T-helper 17 cell (primary cell): ENCODE data around the gene LRRN1. TPM values are rescaled to one million over a fixed set of nuclear protein-coding genes. Genes with fewer than 3 reads are reported as not detected.

ENCODE experiments used
- ATAC-seq: fragments of 150-1000 bp; cut with Tn5 transposase; 2 replicates; pipeline ENCODE4 v1.10.0; 2021; ENCODE audit warnings: mild to moderate bottlenecking, moderate library complexity
- DNase-seq, 3 donors: peaks; one replicate each; pipeline versions ENCODE4 v3.0.0 to v3.0.0-alpha.2; 2020 to 2021
- H3K9me3 ChIP-seq: one replicate; pipeline ENCODE4 v1.7.0; 2013; ENCODE audit warnings: low read length, mild to moderate bottlenecking; ENCODE audit not compliant: control insufficient read depth, poor library complexity, severe bottlenecking
- H3K27ac Mint-ChIP-seq: one replicate; pipeline ENCODE4 v1.8.0; 2022; ENCODE audit warnings: mild to moderate bottlenecking, moderate library complexity, mixed read lengths
- H3K27me3 Mint-ChIP-seq: one replicate; pipeline ENCODE4 v1.8.0; 2022; ENCODE audit warnings: mixed read lengths
- H3K36me3 Mint-ChIP-seq: one replicate; pipeline ENCODE4 v1.8.0; 2022; ENCODE audit warnings: low read depth, mixed read lengths
- H3K4me1 Mint-ChIP-seq: one replicate; pipeline ENCODE4 v1.8.0; 2022; ENCODE audit warnings: mild to moderate bottlenecking, mixed read lengths
- H3K4me3 Mint-ChIP-seq: one replicate; pipeline ENCODE4 v1.8.0; 2022; ENCODE audit warnings: mild to moderate bottlenecking, moderate library complexity, mixed read lengths
- total RNA-seq, 4 donors: library from RNA in 2 of 4; stranded (reverse) in 2 of 4; gene quantifications; one replicate each; pipeline ENCODE4 v1.2.3 and lab custom pipeline; 2022 to 2026

The LRRN1 gene
- total RNA-seq, 2 donors from 2014 or later: not detected

DNA sequence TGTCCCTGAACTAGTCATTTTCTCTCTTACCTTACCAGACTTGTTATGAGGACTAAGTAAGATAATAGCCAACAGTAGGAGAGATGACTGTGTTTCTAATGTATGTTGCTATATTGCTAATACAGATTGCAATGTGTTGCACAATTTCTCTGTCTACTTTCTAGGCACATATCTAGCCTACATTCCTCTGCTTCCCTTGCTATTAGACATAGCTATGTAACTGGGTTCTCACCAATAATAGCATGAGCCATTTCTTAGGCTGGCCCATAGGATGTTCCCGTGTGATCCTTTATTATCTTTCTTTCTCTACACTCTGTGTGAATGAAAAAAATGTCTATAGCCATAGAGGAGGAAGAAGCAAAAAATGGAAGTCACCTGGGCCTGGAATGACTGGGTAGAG lies 6.8 kb upstream of the LRRN1 start:
- no peak overlapping the region for H3K4me3 Mint-ChIP-seq
- ATAC-seq (no peak), DNase-seq (no peak)
- H3K27me3 Mint-ChIP-seq: peaks cover 4% of the 10 kb centered on the region
- H3K27ac Mint-ChIP-seq: no peak overlapping the region
- H3K9me3 ChIP-seq: no peaks in the 10 kb centered on the region
- no peaks in the 10 kb centered on the region for H3K4me1 Mint-ChIP-seq
- peaks cover 3% of the 10 kb centered on the region for H3K36me3 Mint-ChIP-seq

DNA sequence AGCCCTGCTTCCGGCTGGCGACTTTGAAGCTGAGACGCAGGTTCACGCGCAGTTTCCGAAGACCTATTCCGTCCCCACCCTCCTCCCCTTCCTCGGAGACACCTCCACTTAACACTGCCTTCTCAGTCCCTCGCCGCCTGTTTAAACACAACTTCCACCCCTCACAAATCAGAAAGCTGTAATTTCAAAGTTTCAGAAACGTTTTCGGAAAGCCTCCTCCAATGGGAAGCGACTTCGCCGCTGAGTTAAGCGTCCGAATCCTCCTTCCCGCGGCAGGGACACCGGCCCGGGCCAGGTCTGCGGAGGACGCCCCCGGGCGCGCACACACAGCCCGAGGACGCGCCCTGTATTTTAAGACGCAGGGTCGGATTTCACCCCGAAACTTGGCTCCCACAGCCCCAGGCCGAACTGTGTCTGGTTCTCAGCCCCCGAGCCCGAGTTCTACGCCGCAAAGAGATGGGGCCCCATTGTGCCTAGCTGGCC lies 559 bp upstream of the LRRN1 start:
- no peak overlapping the region for H3K27ac Mint-ChIP-seq
- no peak for ATAC-seq
- H3K4me3 Mint-ChIP-seq: peak overlapping the region; percentile 80

DNA sequence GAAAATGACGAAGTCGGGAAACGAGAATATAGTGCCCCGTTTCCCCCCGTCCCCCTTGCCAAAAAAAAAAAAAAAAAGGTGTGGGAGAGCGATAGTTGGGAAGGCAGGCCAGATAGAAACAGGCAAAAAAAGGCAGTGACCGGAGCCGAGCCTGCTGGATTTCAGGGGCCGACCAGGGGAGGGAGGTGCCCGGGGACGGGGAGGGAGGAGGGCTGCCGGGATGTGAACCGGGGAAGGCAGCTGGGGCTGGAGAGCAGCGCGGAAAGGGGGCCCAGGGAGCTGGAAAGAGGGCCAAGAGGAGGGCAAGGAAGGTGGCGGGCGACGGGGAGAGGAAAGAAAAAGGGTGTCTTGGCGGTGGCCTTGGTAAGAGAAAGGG lies 837 bp downstream of the LRRN1 start:
- ATAC-seq (no peak), DNase-seq (no peak)
- Mint-ChIP-seq H3K36me3 (peaks cover 5% of the 10 kb centered on the region), H3K27ac (no peak overlapping the region), H3K4me3 (peak overlapping the region; percentile 78), H3K27me3 (peaks cover 56% of the 10 kb centered on the region), H3K4me1 (peaks cover 7% of the 10 kb centered on the region)
- H3K9me3 ChIP-seq: no peaks in the 10 kb centered on the region

More for the DNA sequence above, 559 bp upstream of the LRRN1 start:
- DNase-seq: no peak
- Mint-ChIP-seq H3K4me1 (peaks cover 7% of the 10 kb centered on the region), H3K27me3 (peaks cover 48% of the 10 kb centered on the region), H3K36me3 (peaks cover 5% of the 10 kb centered on the region)
- no peaks in the 10 kb centered on the region for H3K9me3 ChIP-seq

DNA sequence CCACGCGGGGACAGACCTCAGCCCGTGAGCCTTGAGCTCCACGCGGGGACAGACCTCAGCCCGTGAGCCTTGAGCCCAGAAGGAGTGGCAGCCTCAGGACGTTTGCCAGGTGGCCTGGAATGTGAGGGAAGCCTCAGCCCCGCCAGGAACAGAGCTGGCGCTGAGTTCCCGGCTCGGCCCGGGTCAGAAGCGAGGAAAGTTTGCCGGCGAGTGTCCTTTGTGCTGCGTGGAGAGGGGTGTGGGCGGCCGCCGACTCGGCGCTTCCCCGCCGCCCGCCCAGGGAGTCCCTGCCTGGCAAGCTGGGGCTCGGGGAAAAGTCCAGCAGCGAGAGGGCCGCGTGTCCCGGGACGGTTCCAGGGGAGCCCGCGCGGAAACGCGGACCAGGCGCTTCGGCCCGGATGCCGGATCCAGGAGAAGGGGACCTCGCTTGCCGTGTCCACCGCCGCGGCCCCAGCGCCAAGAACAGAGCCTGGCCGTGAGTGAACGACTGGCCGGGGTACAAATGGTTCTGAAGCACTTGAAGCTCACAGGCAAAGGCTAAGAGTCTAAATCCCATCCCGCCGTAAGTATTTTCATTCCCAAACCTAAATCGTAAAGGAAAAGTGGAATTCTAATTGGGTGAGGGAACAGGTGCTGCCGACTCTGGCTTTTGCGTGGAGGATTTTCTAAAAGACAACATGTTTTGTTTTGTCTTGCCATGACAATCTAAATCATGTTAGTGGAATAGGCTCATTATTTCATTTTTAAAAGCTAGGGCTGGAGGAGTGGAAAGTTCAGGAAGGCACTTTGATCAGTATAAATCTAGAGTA lies 1.7 kb downstream of the LRRN1 start:
- peaks cover 5% of the 10 kb centered on the region for H3K36me3 Mint-ChIP-seq
- H3K9me3 ChIP-seq: no peaks in the 10 kb centered on the region
- no peak for DNase-seq
- peak overlapping the region; percentile 78 for H3K4me3 Mint-ChIP-seq
- H3K27me3 Mint-ChIP-seq: peaks cover 61% of the 10 kb centered on the region
- H3K4me1 Mint-ChIP-seq: peaks cover 7% of the 10 kb centered on the region
- ATAC-seq: no peak
- no peak overlapping the region for H3K27ac Mint-ChIP-seq

DNA sequence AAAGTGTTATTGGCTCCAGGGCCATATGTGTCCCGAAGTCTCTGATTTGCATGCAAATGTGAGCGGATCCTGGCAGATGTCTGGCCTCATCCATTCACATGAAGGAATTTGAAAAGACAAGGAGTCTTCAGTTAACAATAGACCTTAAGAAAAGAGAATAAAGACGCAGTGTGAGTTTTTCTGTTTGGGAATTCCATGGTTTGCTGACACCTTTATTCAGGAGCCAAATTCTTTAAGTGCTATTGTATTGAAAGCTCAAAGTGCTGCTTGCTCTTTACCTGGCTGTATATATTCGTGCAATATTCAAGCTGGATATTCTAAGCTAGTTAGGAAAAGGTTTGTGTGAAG lies 2.2 kb downstream of the LRRN1 start:
- H3K4me1 Mint-ChIP-seq: peaks cover 7% of the 10 kb centered on the region
- H3K36me3 Mint-ChIP-seq: peaks cover 5% of the 10 kb centered on the region
- H3K4me3 Mint-ChIP-seq: peak overlapping the region; percentile 41
- DNase-seq: no peak
- H3K27ac Mint-ChIP-seq: no peak overlapping the region
- no peak for ATAC-seq
- H3K9me3 ChIP-seq: no peaks in the 10 kb centered on the region
- H3K27me3 Mint-ChIP-seq: peaks cover 66% of the 10 kb centered on the region

DNA sequence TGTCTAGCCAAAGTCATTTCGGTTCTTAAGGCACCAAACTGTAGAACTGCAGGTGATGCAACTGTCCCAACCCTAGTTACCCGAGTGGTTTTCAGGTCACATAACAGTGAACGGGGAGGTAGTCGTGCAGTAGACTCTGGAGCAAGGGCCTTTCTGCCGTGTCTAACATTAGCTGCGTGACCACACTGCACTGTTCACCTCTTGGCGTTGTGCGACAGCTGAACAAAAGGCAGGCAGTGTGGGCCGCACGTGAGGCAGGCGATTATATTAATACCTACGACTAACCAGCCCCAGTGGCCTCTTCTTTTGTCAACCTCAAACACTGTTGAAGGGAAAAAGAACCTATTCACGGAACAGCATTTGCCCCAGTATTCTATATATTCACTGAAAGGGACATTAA lies 2.8 kb downstream of the LRRN1 start:
- ATAC-seq: no peak
- H3K27ac Mint-ChIP-seq: no peak overlapping the region
- H3K27me3 Mint-ChIP-seq: peaks cover 65% of the 10 kb centered on the region
- H3K36me3 Mint-ChIP-seq: peaks cover 4% of the 10 kb centered on the region
- H3K9me3 ChIP-seq: no peaks in the 10 kb centered on the region
- H3K4me3 Mint-ChIP-seq: no peak overlapping the region
- DNase-seq: no peak
- H3K4me1 Mint-ChIP-seq: peaks cover 7% of the 10 kb centered on the region

DNA sequence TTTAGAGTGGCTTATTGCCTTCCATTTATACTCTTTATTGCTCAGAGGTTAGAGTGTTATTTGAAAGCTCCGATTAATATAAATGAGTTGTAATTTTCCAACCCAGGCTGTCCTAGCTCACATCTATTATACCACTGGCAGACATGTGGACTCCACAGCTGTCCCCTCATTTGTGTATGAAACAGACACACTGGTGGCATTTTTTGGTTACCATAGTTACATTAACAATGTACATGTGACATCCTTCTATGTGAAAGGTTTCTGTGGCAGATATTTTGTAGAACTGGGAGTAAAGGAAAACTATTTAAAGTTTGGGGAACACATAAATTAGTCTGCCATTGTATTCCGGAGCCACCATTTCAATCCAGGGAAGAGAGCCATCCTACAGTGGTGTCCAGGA lies 5.3 kb downstream of the LRRN1 start:
- ATAC-seq: no peak
- H3K27me3 Mint-ChIP-seq: peaks cover 46% of the 10 kb centered on the region

DNA sequence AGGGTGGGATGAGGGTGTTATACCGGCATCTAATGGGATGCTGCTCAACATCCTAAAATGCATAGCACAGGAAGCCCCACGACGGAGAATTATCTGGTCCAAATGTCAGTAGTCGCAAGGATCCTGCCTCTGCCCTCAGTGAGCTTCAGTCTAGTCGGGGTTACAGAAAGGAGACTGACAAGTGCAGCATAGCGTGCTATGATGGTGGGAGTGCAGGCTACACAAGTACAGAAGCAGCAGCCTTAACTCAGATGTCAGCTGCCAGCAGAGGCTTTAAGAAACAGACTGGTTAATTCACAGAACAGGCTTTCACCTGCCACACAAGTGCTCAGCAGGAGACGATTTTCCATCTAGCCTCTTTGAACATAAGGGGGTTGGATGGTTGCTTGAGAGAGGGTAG lies 6.9 kb downstream of the LRRN1 start:
- DNase-seq (no peak), ATAC-seq (no peak)
- no peaks in the 10 kb centered on the region for H3K36me3 Mint-ChIP-seq
- H3K27ac Mint-ChIP-seq: no peak overlapping the region
- H3K4me1 Mint-ChIP-seq: no peaks in the 10 kb centered on the region
- no peak overlapping the region for H3K4me3 Mint-ChIP-seq
- H3K27me3 Mint-ChIP-seq: peaks cover 37% of the 10 kb centered on the region
- H3K9me3 ChIP-seq: no peaks in the 10 kb centered on the region

More for the DNA sequence above, 5.3 kb downstream of the LRRN1 start:
- Mint-ChIP-seq H3K27ac (no peak overlapping the region), H3K4me1 (peaks cover 4% of the 10 kb centered on the region), H3K4me3 (no peak overlapping the region), H3K36me3 (no peaks in the 10 kb centered on the region)
- no peak for DNase-seq
- H3K9me3 ChIP-seq: no peaks in the 10 kb centered on the region

DNA sequence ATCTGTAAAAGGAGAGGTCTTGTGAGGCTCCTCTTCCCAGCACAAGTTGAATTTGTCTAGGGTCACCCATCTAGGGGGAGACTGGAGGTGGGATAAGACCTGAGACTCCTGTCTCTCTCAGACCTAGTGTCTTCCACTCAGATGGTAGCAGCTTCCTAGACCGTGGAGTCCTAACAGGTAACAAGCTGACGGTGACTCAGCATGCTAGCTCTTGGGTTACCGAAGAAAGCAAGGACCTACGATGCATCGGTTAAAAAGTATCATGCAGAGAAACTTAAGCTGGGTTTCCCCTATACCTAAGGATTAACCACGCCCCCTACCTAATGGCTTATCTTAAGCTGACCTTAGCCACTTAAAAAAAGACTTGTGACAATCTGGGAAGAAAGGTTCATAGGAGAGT lies 7.6 kb downstream of the LRRN1 start:
- no peak overlapping the region for H3K27ac Mint-ChIP-seq
- DNase-seq: no peak
- H3K36me3 Mint-ChIP-seq: no peaks in the 10 kb centered on the region
- no peak overlapping the region for H3K4me3 Mint-ChIP-seq
- H3K4me1 Mint-ChIP-seq: no peaks in the 10 kb centered on the region
- peaks cover 30% of the 10 kb centered on the region for H3K27me3 Mint-ChIP-seq
- no peaks in the 10 kb centered on the region for H3K9me3 ChIP-seq
- ATAC-seq: no peak

DNA sequence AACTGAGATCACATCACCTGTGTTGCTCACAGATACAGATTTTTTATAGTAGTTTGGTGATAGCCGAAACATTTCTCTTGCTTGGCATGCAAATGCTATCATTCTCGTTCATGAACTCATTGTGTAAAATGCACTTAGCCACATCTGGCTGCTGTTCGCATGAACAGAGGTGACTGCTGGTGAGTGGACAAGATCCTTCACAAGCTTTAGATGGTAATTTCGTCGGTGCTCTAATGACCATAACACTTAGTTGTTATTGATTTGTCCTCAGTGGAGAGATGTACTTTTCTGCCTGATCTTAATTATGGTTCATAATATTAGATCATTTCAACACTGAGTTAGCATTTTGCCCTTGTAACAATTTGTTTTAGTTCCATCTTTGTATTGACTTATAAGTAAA lies 13.8 kb downstream of the LRRN1 start:
- H3K9me3 ChIP-seq: no peaks in the 10 kb centered on the region
- Mint-ChIP-seq H3K27me3 (no peaks in the 10 kb centered on the region), H3K4me3 (no peak overlapping the region), H3K36me3 (no peaks in the 10 kb centered on the region), H3K4me1 (no peaks in the 10 kb centered on the region), H3K27ac (no peak overlapping the region)
- DNase-seq (no peak), ATAC-seq (no peak)

DNA sequence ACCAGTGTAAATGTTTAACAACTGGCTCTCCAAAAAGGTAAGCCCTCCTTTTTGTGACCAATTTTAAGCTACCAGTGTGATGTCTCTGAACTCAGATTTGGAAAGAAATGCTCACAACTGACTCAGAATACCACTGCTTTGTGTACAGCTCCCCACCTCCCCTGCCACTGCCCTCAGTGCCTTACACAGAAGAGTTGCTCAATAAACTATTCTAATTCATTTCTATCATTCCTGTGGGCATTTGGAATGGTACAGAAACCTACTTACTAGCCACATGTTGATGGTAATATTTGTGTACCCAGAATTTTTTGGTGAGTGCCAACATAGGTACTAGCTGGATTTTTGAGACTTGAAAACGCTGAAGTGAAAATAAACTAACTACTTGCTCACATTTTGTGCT lies 16.0 kb downstream of the LRRN1 start:
- Mint-ChIP-seq H3K27ac (no peak overlapping the region), H3K36me3 (no peaks in the 10 kb centered on the region), H3K4me3 (no peak overlapping the region), H3K4me1 (no peaks in the 10 kb centered on the region), H3K27me3 (no peaks in the 10 kb centered on the region)
- no peaks in the 10 kb centered on the region for H3K9me3 ChIP-seq
- ATAC-seq (no peak), DNase-seq (no peak)

DNA sequence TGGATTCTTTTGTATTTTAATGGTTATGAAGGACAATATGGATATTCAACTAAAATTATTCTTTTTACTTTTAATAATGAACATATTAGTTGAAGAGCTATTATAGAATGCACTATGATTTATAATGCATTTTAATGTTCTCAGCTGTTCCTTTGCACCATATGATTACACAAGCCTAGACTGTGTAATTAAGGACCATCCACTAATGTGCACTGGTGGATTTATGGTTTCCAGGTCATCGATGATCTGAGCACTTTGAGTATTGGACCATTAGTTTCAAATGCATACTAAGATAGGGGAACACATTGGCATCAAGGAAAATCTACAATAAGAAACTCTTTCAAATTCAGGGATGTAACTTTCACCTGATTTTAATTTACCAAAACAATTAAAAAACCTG lies 16.8 kb downstream of the LRRN1 start:
- no peak for DNase-seq
- no peak overlapping the region for H3K27ac Mint-ChIP-seq
- H3K4me1 Mint-ChIP-seq: no peaks in the 10 kb centered on the region
- H3K9me3 ChIP-seq: no peaks in the 10 kb centered on the region
- no peak overlapping the region for H3K4me3 Mint-ChIP-seq
- H3K27me3 Mint-ChIP-seq: no peaks in the 10 kb centered on the region
- H3K36me3 Mint-ChIP-seq: no peaks in the 10 kb centered on the region
- no peak for ATAC-seq

DNA sequence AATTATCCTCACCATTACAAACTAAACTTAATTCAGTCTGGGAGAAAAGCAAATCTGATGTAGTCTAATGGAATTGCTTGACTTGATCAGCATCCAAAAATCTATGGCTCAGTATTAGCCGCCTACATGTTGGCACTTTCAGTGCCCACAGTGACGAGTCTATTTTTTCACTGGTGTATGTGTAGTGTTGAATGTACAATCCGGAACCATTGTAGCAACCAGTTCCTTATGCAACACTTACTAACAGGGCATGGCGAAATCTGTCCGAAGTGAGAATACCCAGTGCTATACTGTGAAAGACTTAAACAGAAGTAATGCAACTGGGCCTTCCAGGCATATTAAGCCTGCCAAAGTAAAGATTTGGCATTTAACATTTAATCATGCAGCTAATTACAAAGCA lies 18.6 kb downstream of the LRRN1 start:
- no peaks in the 10 kb centered on the region for H3K36me3 Mint-ChIP-seq
- no peak overlapping the region for H3K4me3 Mint-ChIP-seq
- ATAC-seq: no peak
- H3K27me3 Mint-ChIP-seq: no peaks in the 10 kb centered on the region
- no peak overlapping the region for H3K27ac Mint-ChIP-seq
- H3K4me1 Mint-ChIP-seq: no peaks in the 10 kb centered on the region
- no peak for DNase-seq
- H3K9me3 ChIP-seq: no peaks in the 10 kb centered on the region

DNA sequence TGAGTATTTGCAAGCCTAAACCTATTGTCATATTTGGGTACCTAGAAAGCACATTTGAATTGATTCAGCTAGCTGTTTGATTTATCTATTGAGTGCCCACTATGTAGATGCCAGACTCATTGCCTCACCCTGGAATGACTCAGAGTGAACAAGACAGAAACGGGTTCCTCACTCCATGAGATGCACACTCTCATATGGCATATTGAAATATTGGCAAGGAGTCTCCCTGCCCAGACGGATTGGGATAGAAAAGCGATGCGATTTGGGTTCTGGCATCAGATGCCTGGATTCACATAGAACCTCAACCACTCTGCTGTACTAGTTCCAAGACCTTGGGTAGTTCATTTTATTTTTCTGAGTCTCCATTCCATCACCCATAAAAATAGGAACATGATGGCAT lies 22.5 kb downstream of the LRRN1 start:
- Mint-ChIP-seq H3K27ac (no peak overlapping the region), H3K4me1 (no peaks in the 10 kb centered on the region), H3K4me3 (no peak overlapping the region), H3K36me3 (no peaks in the 10 kb centered on the region), H3K27me3 (no peaks in the 10 kb centered on the region)
- ATAC-seq (no peak), DNase-seq (no peak)
- H3K9me3 ChIP-seq: no peaks in the 10 kb centered on the region
